Glutamatergic neuron (in vitro differentiated cells): ENCODE data around the gene BDH1. TPM values are rescaled to one million over a fixed set of nuclear protein-coding genes. Genes with fewer than 3 reads are reported as not detected.
"Not testable (repeated sequence)": the region's sequence is repeated elsewhere in the genome, so short reads cannot be mapped to it uniquely, and the experiment has no call there.

ENCODE experiments used
- DNase-seq: peaks from one replicate; pipeline ENCODE4 v3.0.0; 2022
- H3K27ac Mint-ChIP-seq: one replicate; pipeline ENCODE4 v1.8.0; 2020; ENCODE audit warnings: mild to moderate bottlenecking, mixed read lengths, inconsistent platforms; ENCODE audit not compliant: unreplicated experiment
- H3K27me3 Mint-ChIP-seq: one replicate; pipeline ENCODE4 v1.8.0; 2020; ENCODE audit warnings: mild to moderate bottlenecking, moderate library complexity, mixed read lengths, inconsistent platforms; ENCODE audit not compliant: unreplicated experiment
- H3K36me3 Mint-ChIP-seq: one replicate; pipeline ENCODE4 v1.8.0; 2020; ENCODE audit warnings: mild to moderate bottlenecking, mixed read lengths, inconsistent platforms; ENCODE audit not compliant: unreplicated experiment
- H3K4me1 Mint-ChIP-seq: one replicate; pipeline ENCODE4 v1.8.0; 2020; ENCODE audit warnings: mild to moderate bottlenecking, low read depth, mixed read lengths, inconsistent platforms; ENCODE audit not compliant: unreplicated experiment
- H3K4me3 Mint-ChIP-seq: one replicate; pipeline ENCODE4 v1.8.0; 2020; ENCODE audit warnings: mild to moderate bottlenecking, mixed read lengths, inconsistent platforms; ENCODE audit not compliant: unreplicated experiment
- H3K9me3 Mint-ChIP-seq: one replicate; pipeline ENCODE4 v1.8.0; 2020; ENCODE audit warnings: mild to moderate bottlenecking, moderate library complexity, mixed read lengths, inconsistent platforms; ENCODE audit not compliant: unreplicated experiment
- total RNA-seq: library from RNA; stranded (reverse); fragmentation: NEBNext Ultra II Directional; extraction: Animal tissue kit (Norgen Biotek cat#: 25700); gene quantifications from one replicate; pipeline ENCODE4 v1.2.1, GENCODE V29; 2021; ENCODE audit not compliant: unreplicated experiment
- TF ChIP-seq, protein P1 (sequence below): fragments of 200-600 bp; sonication (generic); IDR thresholded peaks from one replicate; pipeline ENCODE4 v1.5.0; 2021; ENCODE audit not compliant: partially characterized antibody, unreplicated experiment

BDH1 gene
- total RNA-seq, 1 donor from 2014 or later, result 19.4 TPM

DNA sequence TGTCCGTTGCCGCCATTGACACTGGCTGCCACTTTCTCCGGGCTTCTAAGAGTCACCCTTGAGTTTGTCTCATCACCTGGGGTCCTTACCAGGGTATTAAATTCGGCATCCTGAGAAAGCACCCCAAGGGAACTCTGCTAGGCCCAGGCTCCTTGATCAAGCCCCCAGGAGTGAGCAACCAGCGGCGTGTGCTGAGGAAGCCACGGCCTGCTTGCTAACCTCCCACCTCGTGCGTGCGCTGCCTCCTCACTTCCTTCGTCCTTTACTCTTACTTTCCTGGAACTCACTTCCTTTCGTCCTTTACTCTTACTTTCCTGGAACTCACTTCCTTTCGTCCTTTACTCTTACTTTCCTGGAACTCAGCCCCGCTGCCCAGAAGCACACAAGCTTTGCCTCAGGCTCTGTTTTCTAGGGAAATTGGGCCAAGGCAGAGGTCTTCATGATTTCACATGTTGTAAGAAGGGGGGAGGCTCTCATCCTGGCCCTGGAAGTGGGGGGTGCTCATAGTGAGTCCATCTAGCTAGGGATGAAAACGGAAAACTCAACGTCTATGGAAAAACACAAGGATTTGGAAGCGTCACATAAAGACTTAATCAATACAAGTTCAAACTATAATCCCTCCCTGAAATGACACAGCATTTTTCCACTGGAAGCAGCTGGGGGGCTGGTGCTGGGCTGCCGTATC is 36.7 kb upstream of the BDH1 start:
- no peak overlapping the region for H3K4me3 Mint-ChIP-seq
- TF ChIP-seq, protein P1, sequence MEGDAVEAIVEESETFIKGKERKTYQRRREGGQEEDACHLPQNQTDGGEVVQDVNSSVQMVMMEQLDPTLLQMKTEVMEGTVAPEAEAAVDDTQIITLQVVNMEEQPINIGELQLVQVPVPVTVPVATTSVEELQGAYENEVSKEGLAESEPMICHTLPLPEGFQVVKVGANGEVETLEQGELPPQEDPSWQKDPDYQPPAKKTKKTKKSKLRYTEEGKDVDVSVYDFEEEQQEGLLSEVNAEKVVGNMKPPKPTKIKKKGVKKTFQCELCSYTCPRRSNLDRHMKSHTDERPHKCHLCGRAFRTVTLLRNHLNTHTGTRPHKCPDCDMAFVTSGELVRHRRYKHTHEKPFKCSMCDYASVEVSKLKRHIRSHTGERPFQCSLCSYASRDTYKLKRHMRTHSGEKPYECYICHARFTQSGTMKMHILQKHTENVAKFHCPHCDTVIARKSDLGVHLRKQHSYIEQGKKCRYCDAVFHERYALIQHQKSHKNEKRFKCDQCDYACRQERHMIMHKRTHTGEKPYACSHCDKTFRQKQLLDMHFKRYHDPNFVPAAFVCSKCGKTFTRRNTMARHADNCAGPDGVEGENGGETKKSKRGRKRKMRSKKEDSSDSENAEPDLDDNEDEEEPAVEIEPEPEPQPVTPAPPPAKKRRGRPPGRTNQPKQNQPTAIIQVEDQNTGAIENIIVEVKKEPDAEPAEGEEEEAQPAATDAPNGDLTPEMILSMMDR, result no peak
- no peak for DNase-seq
- H3K27ac Mint-ChIP-seq, result no peak overlapping the region
- peaks cover 21% of the 10 kb centered on the region for H3K4me1 Mint-ChIP-seq
- H3K27me3 Mint-ChIP-seq, result peaks cover 9% of the 10 kb centered on the region
- H3K9me3 Mint-ChIP-seq, result peaks cover 6% of the 10 kb centered on the region
- H3K36me3 Mint-ChIP-seq, result no peaks in the 10 kb centered on the region

DNA sequence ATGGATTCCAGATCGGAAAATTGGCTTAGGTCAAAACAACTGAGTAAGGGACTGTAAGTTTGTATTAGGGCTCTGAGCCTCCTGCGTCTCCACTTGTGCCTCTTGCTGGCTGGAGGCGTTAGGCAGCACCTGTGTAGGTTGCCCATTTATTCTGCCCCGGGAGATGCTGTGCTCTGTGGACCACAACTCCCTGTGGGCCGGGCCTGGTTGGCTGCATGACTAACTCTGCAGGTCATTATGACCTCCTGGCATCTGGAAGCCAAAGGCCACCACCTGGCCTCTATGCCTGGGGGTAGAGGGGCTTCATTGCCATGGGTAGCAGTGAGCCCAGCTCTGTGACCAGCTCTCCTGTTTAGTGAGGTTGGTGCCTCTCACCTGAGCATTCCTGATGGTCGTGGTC is 36.0 kb upstream of the BDH1 start:
- Mint-ChIP-seq H3K27me3 (peaks cover 9% of the 10 kb centered on the region), H3K9me3 (peaks cover 6% of the 10 kb centered on the region), H3K27ac (no peak overlapping the region), H3K36me3 (no peaks in the 10 kb centered on the region), H3K4me3 (no peak overlapping the region), H3K4me1 (peaks cover 21% of the 10 kb centered on the region)
- no peak for DNase-seq
- TF ChIP-seq, protein P1, result no peak

DNA sequence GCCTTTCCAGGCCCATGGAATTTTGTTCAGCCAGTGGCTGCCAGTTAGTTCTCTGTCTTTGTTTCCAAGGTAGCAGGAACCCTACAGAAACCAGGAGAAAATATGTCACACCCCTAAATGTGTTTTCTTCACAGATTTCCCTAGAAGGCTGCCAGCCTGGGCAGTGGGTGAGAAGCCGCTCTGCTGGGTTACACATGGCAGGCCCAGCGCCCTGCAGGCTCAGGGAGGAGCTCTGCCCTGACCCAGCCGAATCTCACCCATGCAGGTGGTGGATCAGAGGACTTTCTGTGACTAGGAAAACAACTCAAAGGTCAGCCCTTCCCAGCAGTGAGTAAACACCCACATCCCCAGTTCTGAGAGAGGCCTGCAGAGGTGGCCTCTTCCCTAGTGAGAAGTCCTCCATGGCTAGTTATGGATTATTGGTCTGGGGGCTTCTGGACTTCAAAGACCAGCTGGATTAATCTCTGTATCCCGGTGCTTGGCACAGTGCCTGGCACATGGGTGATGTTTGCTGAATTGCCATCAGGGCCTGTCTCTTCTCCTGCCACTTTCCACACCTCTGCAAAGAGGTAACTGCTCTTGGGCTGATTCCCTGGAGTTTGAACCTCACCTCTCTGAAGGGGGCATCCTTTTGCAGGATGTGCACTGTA is 34.7 kb upstream of the BDH1 start:
- TF ChIP-seq, protein P1, result no peak
- Mint-ChIP-seq H3K27me3 (peaks cover 8% of the 10 kb centered on the region), H3K27ac (no peak overlapping the region), H3K9me3 (peaks cover 5% of the 10 kb centered on the region), H3K4me1 (peaks cover 21% of the 10 kb centered on the region), H3K4me3 (no peak overlapping the region), H3K36me3 (peaks cover 3% of the 10 kb centered on the region)
- DNase-seq, result no peak

DNA sequence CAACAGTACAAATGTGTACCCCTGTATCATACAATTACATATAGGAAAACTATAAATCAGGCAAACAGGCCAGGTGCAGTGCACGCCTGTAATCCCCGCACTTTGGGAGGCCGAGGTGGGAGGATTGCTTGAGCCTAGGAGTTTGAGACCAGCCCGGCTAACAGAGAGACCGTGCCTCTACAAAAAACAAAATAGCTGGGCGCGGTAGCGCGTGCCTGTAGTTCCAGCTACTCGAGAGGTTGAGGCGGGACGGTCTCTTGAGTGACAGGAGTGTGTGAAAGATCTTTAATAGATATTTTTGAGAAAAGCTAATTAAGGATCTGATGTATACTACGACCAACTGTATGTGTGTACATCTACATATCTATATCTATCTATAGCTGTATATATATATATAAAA is 33.8 kb upstream of the BDH1 start:
- H3K4me1 Mint-ChIP-seq, result peaks cover 18% of the 10 kb centered on the region
- H3K27ac Mint-ChIP-seq, result no peak overlapping the region
- H3K4me3 Mint-ChIP-seq, result no peak overlapping the region
- H3K27me3 Mint-ChIP-seq, result peaks cover 11% of the 10 kb centered on the region
- no peak for DNase-seq
- H3K9me3 Mint-ChIP-seq, result peaks cover 2% of the 10 kb centered on the region
- TF ChIP-seq, protein P1, result peak; percentile 29
- H3K36me3 Mint-ChIP-seq, result peaks cover 9% of the 10 kb centered on the region

DNA sequence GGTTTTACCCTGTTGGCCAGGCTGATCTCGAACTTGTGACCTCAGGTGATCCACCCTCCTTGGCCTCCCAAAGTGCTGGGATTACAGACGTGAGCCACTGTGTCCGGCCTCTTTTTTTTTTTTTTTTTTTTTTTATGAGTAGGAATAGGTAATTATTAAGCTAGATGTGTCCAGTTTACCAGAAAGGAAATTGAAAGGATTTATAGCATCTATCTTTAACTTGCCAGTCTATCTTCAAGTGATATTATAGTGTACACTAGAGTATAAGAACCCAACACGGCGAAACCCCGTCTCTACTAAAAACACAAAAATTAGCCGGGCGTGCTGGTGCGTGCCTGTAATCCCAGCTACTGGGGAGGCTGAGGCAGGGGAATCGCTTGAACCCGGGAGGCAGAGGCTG is 31.0 kb upstream of the BDH1 start:
- not testable (repeated sequence) for DNase-seq, H3K4me1 Mint-ChIP-seq, H3K27ac Mint-ChIP-seq, H3K36me3 Mint-ChIP-seq, H3K27me3 Mint-ChIP-seq, H3K9me3 Mint-ChIP-seq, H3K4me3 Mint-ChIP-seq
